ENCODE measurements around the gene HIVEP3.

DNA sequence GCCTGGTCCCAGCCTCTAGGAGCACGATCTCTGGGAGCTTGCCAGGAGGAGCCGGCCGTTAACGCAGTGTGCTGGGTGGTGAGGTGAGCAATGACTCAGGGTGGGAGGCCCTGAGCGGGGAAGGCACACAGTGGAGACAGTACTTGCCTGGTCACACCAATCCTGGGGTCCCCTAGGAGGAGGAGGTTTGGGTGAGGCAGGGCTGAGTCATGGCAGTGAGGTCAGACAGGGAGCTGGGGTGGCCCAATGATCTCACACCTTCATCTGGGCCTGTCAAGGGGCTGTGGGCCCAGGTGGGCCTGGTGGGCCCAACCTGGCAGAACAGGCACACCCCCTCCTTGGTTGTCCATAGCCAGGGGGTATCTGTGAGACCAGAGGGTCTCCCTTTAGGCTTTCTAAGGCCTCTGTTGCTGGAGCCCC is 425.6 kb downstream of the HIVEP3 start:
- no peak for TF ChIP-seq YY1 (IDR thresholded peaks at IDR 0.05; ENCODE audit: low read depth)
- TF ChIP-seq, protein P1, sequence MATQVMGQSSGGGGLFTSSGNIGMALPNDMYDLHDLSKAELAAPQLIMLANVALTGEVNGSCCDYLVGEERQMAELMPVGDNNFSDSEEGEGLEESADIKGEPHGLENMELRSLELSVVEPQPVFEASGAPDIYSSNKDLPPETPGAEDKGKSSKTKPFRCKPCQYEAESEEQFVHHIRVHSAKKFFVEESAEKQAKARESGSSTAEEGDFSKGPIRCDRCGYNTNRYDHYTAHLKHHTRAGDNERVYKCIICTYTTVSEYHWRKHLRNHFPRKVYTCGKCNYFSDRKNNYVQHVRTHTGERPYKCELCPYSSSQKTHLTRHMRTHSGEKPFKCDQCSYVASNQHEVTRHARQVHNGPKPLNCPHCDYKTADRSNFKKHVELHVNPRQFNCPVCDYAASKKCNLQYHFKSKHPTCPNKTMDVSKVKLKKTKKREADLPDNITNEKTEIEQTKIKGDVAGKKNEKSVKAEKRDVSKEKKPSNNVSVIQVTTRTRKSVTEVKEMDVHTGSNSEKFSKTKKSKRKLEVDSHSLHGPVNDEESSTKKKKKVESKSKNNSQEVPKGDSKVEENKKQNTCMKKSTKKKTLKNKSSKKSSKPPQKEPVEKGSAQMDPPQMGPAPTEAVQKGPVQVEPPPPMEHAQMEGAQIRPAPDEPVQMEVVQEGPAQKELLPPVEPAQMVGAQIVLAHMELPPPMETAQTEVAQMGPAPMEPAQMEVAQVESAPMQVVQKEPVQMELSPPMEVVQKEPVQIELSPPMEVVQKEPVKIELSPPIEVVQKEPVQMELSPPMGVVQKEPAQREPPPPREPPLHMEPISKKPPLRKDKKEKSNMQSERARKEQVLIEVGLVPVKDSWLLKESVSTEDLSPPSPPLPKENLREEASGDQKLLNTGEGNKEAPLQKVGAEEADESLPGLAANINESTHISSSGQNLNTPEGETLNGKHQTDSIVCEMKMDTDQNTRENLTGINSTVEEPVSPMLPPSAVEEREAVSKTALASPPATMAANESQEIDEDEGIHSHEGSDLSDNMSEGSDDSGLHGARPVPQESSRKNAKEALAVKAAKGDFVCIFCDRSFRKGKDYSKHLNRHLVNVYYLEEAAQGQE (IDR thresholded peaks at IDR 0.05; ENCODE audit: low read depth): no peak
